Keratinocyte (primary cell): ENCODE results near the gene SNTB2. TPM values are rescaled to one million over a fixed set of nuclear protein-coding genes. Genes with fewer than 3 reads are reported as not detected.

ENCODE experiments used
- DNase-seq: peaks from one replicate; pipeline ENCODE4 v3.0.0-alpha.2; 2011; ENCODE audit warnings: low read depth, missing footprints, low spot score
- FAIRE-seq: peaks from 2 replicates; lab custom pipeline; 2011; peaks lifted over from hg19 to GRCh38; lab: Jason Lieb, UNC
- H2AFZ ChIP-seq: 2 replicates; pipeline ENCODE4 v1.6.0; 2012; ENCODE audit warnings: low read length, control low read depth, inconsistent platforms; ENCODE audit not compliant: control insufficient read depth
- H3K27ac ChIP-seq: 2 replicates; pipeline ENCODE4 v1.5.1; 2011; ENCODE audit warnings: low read length; ENCODE audit not compliant: control insufficient read depth, insufficient read depth
- H3K27me3 ChIP-seq: 3 replicates; pipeline ENCODE4 v1.6.0; 2011; ENCODE audit warnings: low read length; ENCODE audit not compliant: control insufficient read depth, insufficient read depth; ENCODE audit errors: extremely low read depth
- H3K36me3 ChIP-seq, 2 experiments: 2 replicates in 1 of 2; 3 replicates in 1 of 2; pipeline ENCODE4 v1.5.1; 2011; ENCODE audit warnings: low read length in 2 of 2, mild to moderate bottlenecking in 1 of 2; ENCODE audit not compliant: control insufficient read depth in 2 of 2, insufficient read depth in 2 of 2; ENCODE audit errors: extremely low read depth in 1 of 2
- H3K4me1 ChIP-seq: 3 replicates; pipeline ENCODE4 v1.5.1; 2011; ENCODE audit warnings: low read length; ENCODE audit not compliant: control insufficient read depth, insufficient read depth; ENCODE audit errors: extremely low read depth
- H3K4me2 ChIP-seq: 3 replicates; pipeline ENCODE4 v1.6.0; 2011; ENCODE audit warnings: low read depth, low read length; ENCODE audit not compliant: control insufficient read depth, insufficient read depth; ENCODE audit errors: extremely low read depth
- H3K4me3 ChIP-seq, 3 experiments: fragments of 200-600 bp in 1 of 3; sonication (generic) in 1 of 3; 2 replicates in 2 of 3; 3 replicates in 1 of 3; pipeline ENCODE4 v1.5.1; 2011 to 2016; ENCODE audit warnings: low read length in 3 of 3, mild to moderate bottlenecking in 3 of 3, control low read depth in 2 of 3, inconsistent platforms in 1 of 3, low read depth in 1 of 3, mixed read lengths in 1 of 3, mixed run types in 1 of 3, moderate library complexity in 1 of 3; ENCODE audit not compliant: control insufficient read depth in 2 of 3, insufficient read depth in 2 of 3; ENCODE audit errors: extremely low read depth in 1 of 3
- H3K79me2 ChIP-seq: 2 replicates; pipeline ENCODE4 v1.6.0; 2012; ENCODE audit warnings: low read length; ENCODE audit not compliant: control insufficient read depth, insufficient read depth
- H3K9ac ChIP-seq: 3 replicates; pipeline ENCODE4 v1.6.0; 2011; ENCODE audit warnings: low read length; ENCODE audit not compliant: control insufficient read depth, insufficient read depth; ENCODE audit errors: extremely low read depth
- H3K9me1 ChIP-seq: 3 replicates; pipeline ENCODE4 v1.6.0; 2011; ENCODE audit warnings: low read length; ENCODE audit not compliant: control insufficient read depth, insufficient read depth; ENCODE audit errors: extremely low read depth
- H3K9me3 ChIP-seq: 2 replicates; pipeline ENCODE4 v1.5.1; 2012; ENCODE audit warnings: low read depth, low read length; ENCODE audit not compliant: control insufficient read depth
- H4K20me1 ChIP-seq: 3 replicates; pipeline ENCODE4 v1.6.0; 2011; ENCODE audit warnings: low read length; ENCODE audit not compliant: control insufficient read depth, insufficient read depth; ENCODE audit errors: extremely low read depth
- EZH2 ChIP-seq: IDR thresholded peaks from one replicate; pipeline ENCODE4 v1.6.1; 2012; ENCODE audit warnings: inconsistent platforms, mild to moderate bottlenecking, low read length, moderate library complexity
- dilution Hi-C: fragments of 300-500 bp; cut with MboI; formaldehyde crosslinking; loops from one replicate; pipeline ENCODE4 v1.7.0; 2020; ENCODE audit warnings: low sequenced_read_pairs; ENCODE audit not compliant: extremely low pct_ligation_motif_present
- polyA plus RNA-seq, 5 experiments: library from polyadenylated mRNA; depleted of rRNA in 3 of 5; stranded (reverse) in 3 of 5; stranded (forward) in 1 of 5; unstranded in 1 of 5; fragments of >200 nt; gene quantifications; 1 replicate in 1 of 5; 2 replicates in 3 of 5; 3 replicates in 1 of 5; pipeline versions ENCODE4 v1.2.1 to v1.2.3, GENCODE V29; 2011 to 2012; ENCODE audit warnings: missing spikeins in 2 of 5, low read depth in 1 of 5, low replicate concordance in 1 of 5
- TF ChIP-seq, protein P1 (sequence below), 3 experiments: IDR thresholded peaks in 1 of 3; conservative IDR thresholded peaks in 1 of 3; optimal IDR thresholded peaks in 1 of 3; 2 replicates in 2 of 3; 3 replicates in 1 of 3; pipeline versions ENCODE3 to v1.5.1; 2011; ENCODE audit warnings: low read length in 3 of 3, mild to moderate bottlenecking in 3 of 3, moderate library complexity in 2 of 3, control low read depth in 1 of 3, inconsistent platforms in 1 of 3; ENCODE audit not compliant: insufficient read depth in 2 of 3; ENCODE audit errors: extremely low read depth in 1 of 3

The SNTB2 gene
- polyA plus RNA-seq, 1 donor (not counting 4 experiments of a cell fraction or from before 2014, with no cell fraction given): 15.9 TPM

DNA sequence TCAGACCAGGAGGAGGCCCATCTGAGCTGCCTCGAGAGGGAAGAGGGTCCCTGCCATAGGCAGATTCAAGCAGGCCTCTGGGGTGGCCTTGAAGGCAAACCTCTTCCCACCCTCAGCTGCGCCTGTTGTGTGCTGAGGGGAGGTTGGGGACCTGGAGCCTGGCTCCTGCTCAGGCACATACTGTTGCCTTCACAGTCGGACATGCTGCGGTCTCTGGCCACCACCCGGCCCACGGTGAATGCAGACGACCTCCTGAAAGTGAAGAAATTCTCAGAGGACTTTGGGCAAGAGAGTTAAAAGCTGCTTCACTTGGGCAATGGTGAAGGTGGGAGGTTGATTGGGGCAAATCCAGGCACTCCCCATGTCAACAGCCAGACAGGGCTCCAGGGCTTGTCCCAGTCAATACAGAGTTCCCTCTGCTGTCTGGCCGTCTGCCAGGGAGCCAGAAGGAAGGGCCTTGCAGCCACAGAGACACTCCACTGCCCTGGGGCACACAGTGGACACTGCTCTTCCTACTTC, 137.1 kb downstream of the SNTB2 start:
- DNase-seq (no peak), FAIRE-seq (no peak)
- Histone ChIP-seq H3K27ac (no peak overlapping the region), H3K27me3 (no peaks in the 10 kb centered on the region), H4K20me1 (peaks cover 12% of the 10 kb centered on the region), H3K9ac (no peak overlapping the region), H3K4me1 (peaks cover 10% of the 10 kb centered on the region), H3K9me3 (no peaks in the 10 kb centered on the region), H3K4me3 (no peak overlapping the region), H3K36me3 (peaks cover 45 to 67% of the 10 kb centered on the region in 2 experiments), H2AFZ (no peak overlapping the region), H3K79me2 (peaks cover 69% of the 10 kb centered on the region), H3K4me2 (no peak overlapping the region), H3K9me1 (no peaks in the 10 kb centered on the region)
- no peak for TF ChIP-seq EZH2
- TF ChIP-seq, protein P1, sequence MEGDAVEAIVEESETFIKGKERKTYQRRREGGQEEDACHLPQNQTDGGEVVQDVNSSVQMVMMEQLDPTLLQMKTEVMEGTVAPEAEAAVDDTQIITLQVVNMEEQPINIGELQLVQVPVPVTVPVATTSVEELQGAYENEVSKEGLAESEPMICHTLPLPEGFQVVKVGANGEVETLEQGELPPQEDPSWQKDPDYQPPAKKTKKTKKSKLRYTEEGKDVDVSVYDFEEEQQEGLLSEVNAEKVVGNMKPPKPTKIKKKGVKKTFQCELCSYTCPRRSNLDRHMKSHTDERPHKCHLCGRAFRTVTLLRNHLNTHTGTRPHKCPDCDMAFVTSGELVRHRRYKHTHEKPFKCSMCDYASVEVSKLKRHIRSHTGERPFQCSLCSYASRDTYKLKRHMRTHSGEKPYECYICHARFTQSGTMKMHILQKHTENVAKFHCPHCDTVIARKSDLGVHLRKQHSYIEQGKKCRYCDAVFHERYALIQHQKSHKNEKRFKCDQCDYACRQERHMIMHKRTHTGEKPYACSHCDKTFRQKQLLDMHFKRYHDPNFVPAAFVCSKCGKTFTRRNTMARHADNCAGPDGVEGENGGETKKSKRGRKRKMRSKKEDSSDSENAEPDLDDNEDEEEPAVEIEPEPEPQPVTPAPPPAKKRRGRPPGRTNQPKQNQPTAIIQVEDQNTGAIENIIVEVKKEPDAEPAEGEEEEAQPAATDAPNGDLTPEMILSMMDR (optimal IDR thresholded peaks at IDR 0.05 in 1 of 3, IDR thresholded peaks at IDR 0.05 in 1 of 3, conservative IDR thresholded peaks at IDR 0.05 in 1 of 3; ENCODE audit: extremely low read depth in 1 of 3, insufficient read depth in 2 of 3, low read length in 3 of 3): no peak
- dilution Hi-C loops: no loop called here

DNA sequence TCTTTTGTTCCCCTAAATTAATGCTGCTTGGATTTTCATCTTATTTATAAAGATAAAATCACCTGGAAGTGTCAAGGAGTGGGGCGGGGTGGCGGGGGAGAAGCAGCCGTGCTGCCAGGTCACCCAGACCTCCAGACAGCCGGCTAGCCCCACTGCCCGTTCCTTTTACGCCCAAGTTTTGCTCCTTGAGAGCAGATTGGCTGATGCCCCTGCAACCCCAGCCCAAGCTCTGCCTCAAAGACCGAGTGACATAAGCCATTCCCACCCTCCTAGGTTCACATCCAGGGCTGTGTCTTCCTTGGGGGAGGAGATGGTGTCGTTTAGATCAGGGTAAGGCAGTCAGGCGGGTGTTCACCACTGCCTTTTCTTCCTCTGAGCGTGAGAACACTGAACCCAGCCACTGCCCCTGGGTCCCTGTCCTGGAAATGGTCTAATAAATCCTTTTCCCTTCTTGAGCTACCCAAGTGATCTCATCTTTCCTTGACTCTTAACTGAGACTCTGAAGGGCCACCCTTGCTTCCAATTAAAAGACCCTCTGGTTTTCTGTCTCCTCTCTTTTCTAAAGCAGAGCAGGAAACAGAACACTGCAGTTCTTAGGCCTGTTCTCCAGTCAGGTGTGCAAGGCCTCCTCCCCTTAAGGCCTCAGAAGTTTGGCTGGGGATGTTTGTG, 137.8 kb downstream of the SNTB2 start:
- Histone ChIP-seq H3K27me3 (no peaks in the 10 kb centered on the region), H3K9ac (no peak overlapping the region), H2AFZ (no peak overlapping the region), H3K4me2 (no peak overlapping the region), H3K36me3 (peaks cover 40 to 60% of the 10 kb centered on the region in 2 experiments), H3K9me3 (no peaks in the 10 kb centered on the region), H3K4me3 (no peak overlapping the region), H3K27ac (no peak overlapping the region), H4K20me1 (peaks cover 13% of the 10 kb centered on the region), H3K79me2 (peaks cover 75% of the 10 kb centered on the region), H3K9me1 (no peaks in the 10 kb centered on the region), H3K4me1 (peaks cover 15% of the 10 kb centered on the region)
- no peak for FAIRE-seq
- no peak for TF ChIP-seq EZH2
- TF ChIP-seq, protein P1 (optimal IDR thresholded peaks at IDR 0.05 in 1 of 3, IDR thresholded peaks at IDR 0.05 in 1 of 3, conservative IDR thresholded peaks at IDR 0.05 in 1 of 3; ENCODE audit: extremely low read depth in 1 of 3, insufficient read depth in 2 of 3, low read length in 3 of 3): no peak
- DNase-seq: no peak
- dilution Hi-C loops: no loop called here
